ENCODE results near the gene TPM2. TPM values are rescaled to one million over a fixed set of nuclear protein-coding genes. Genes with fewer than 3 reads are reported as not detected.

The TPM2 gene
- total RNA-seq, 8 experiments from 2014 or later = 6.1 to 470 (median 68.3) TPM

- Histone ChIP-seq H3K27ac (no peak overlapping the region), H3K4me1 (replicated peaks in 1 of 2) (no peaks in the 10 kb centered on the region), H3K4me3 (no peak overlapping the region)
- in situ Hi-C loops (cut with MboI; ENCODE audit: low pct_unique_long_range_greater_than_20kb in 2 of 9, low sequenced_read_pairs in 9 of 9, unreplicated experiment in 9 of 9) = no loop called here
- WGBS, 10 experiments = 90 to 100% (median 100%) methylated on average over 2 to 4 of the region's 6 CpGs; no CpG with 5 or more reads in 7 of the 10 experiments
- no peak for ATAC-seq (replicated peaks in 6 of 8)
Measured at GRCh38 chr9:35714123-35714522, 24.4 kb upstream of the TPM2 start.

GRCh38 chr9:35713578-35713977 is 23.9 kb upstream of the TPM2 start:
- Histone ChIP-seq H3K4me1 (replicated peaks in 1 of 2) (no peaks in the 10 kb centered on the region), H3K4me3 (no peak overlapping the region), H3K27ac (no peak overlapping the region)
- no peak for ATAC-seq (replicated peaks in 6 of 8)
- 88 to 100% (median 98%) methylated on average over 2 to 3 of the region's 3 CpGs for WGBS, 10 experiments
- in situ Hi-C loops (cut with MboI; ENCODE audit: low pct_unique_long_range_greater_than_20kb in 2 of 9, low sequenced_read_pairs in 9 of 9, unreplicated experiment in 9 of 9) = no loop called here

GRCh38 chr9:35712762-35713400 is 23.2 kb upstream of the TPM2 start:
- in situ Hi-C loops (cut with MboI; ENCODE audit: low pct_unique_long_range_greater_than_20kb in 2 of 9, low sequenced_read_pairs in 9 of 9, unreplicated experiment in 9 of 9) = no loop called here
- WGBS, 10 experiments = 80 to 93% (median 90%) methylated on average over 2 to 5 of the region's 11 CpGs; no CpG with 5 or more reads in 3 of the 10 experiments
- H3K4me3 ChIP-seq = no peak overlapping the region
- no peaks in the 10 kb centered on the region for H3K4me1 ChIP-seq (replicated peaks in 1 of 2)
- no peak overlapping the region for H3K27ac ChIP-seq
- ATAC-seq (replicated peaks in 6 of 8) = peak in 1 of 8 experiments; percentile 44

- no peaks in the 10 kb centered on the region for H3K4me1 ChIP-seq (replicated peaks in 1 of 2)
- no peak for ATAC-seq (replicated peaks in 6 of 8)
- WGBS, 10 experiments = 53 to 100% (median 94%) methylated on average over 2 to 13 of the region's 21 CpGs
- H3K4me3 ChIP-seq = no peak overlapping the region
- in situ Hi-C loops (cut with MboI; ENCODE audit: low pct_unique_long_range_greater_than_20kb in 2 of 9, low sequenced_read_pairs in 9 of 9, unreplicated experiment in 9 of 9) = no loop called here
- H3K27ac ChIP-seq = no peak overlapping the region
Measured at GRCh38 chr9:35711501-35712428, 22.0 kb upstream of the TPM2 start.

DNA sequence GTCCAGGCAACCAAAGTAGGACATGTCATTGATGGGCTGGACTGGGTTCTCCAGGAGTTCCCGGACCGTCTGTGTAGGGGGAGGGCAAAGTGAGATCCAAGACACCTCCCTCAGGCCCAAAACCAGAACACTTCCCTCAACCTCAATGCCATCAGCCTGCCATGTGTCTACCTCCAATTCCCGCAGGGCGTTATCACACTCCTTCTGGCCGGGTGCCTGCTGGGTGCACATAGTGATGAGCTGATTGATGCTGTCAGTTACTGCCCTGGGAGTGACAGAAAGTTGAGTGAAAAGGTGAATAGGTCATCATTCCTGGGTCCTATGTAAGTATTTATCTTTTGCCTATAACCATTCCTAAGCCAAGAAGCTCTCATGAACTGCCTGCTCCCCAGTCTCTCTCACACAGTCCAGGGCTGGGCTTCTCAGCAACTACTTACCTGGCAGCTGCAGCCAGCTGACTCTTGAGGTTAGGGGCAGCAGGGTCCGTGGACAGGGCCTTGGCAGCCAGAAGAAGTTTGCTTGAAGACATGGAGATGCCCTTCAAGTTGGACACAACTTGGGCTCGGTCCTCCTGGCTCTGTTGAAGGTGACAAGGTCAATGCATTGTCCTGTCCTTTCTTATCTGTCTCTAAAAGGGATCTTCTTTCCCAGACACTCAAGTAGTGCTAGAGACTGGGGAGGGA is 21.2 kb upstream of the TPM2 start:
- no peak for ATAC-seq (replicated peaks in 6 of 8)
- Histone ChIP-seq H3K4me1 (replicated peaks in 1 of 2) (no peaks in the 10 kb centered on the region), H3K4me3 (no peak overlapping the region), H3K27ac (no peak overlapping the region)
- in situ Hi-C loops (cut with MboI; ENCODE audit: low pct_unique_long_range_greater_than_20kb in 2 of 9, low sequenced_read_pairs in 9 of 9, unreplicated experiment in 9 of 9) = no loop called here
- WGBS, 10 experiments = 70 to 100% (median 95%) methylated on average over 1 to 3 of the region's 7 CpGs; no CpG with 5 or more reads in 1 of the 10 experiments

- in situ Hi-C loops (cut with MboI; ENCODE audit: low pct_unique_long_range_greater_than_20kb in 2 of 9, low sequenced_read_pairs in 9 of 9, unreplicated experiment in 9 of 9) = no loop called here
- 67 to 100% (median 92%) methylated on average over 1 to 4 of the region's 4 CpGs; no CpG with 5 or more reads in 7 of the 10 experiments for WGBS, 10 experiments
- no peak overlapping the region for H3K27ac ChIP-seq
- no peak overlapping the region for H3K4me3 ChIP-seq
- no peak for ATAC-seq (replicated peaks in 6 of 8)
- H3K4me1 ChIP-seq (replicated peaks in 1 of 2) = no peaks in the 10 kb centered on the region
Measured at GRCh38 chr9:35708146-35708545, 18.4 kb upstream of the TPM2 start.

DNA sequence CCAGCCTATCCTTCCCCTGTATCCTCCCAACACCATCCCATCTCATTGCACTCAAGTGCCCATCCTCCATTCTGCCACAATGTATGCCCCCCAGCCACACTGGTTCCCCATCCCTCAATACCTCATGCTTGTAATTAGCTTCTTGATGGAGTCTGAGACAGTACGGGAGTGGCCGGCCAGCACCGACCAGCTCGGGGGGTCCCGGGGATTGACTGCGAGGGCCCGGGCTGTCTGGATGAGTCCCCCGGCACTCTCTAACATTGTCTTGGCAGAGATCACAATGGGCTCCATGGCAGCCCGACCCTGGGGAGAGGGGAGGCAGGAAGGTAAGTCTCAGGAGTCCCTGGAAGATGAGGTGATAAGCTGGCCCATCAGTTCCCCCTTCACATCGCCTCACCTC is 17.2 kb upstream of the TPM2 start:
- no peak for ATAC-seq (replicated peaks in 6 of 8)
- Histone ChIP-seq H3K4me1 (replicated peaks in 1 of 2) (no peaks in the 10 kb centered on the region), H3K27ac (no peak overlapping the region), H3K4me3 (no peak overlapping the region)
- in situ Hi-C loops (cut with MboI; ENCODE audit: low pct_unique_long_range_greater_than_20kb in 2 of 9, low sequenced_read_pairs in 9 of 9, unreplicated experiment in 9 of 9) = no loop called here
- 80 to 100% (median 80%) methylated on average over 1 to 10 of the region's 10 CpGs; no CpG with 5 or more reads in 7 of the 10 experiments for WGBS, 10 experiments

GRCh38 chr9:35705836-35706430 is 16.2 kb upstream of the TPM2 start:
- WGBS, 10 experiments = 80 to 100% (median 80%) methylated on average over 1 to 2 of the region's 7 CpGs; no CpG with 5 or more reads in 6 of the 10 experiments
- H3K27ac ChIP-seq = no peak overlapping the region
- in situ Hi-C loops (cut with MboI; ENCODE audit: low pct_unique_long_range_greater_than_20kb in 2 of 9, low sequenced_read_pairs in 9 of 9, unreplicated experiment in 9 of 9) = no loop called here

DNA sequence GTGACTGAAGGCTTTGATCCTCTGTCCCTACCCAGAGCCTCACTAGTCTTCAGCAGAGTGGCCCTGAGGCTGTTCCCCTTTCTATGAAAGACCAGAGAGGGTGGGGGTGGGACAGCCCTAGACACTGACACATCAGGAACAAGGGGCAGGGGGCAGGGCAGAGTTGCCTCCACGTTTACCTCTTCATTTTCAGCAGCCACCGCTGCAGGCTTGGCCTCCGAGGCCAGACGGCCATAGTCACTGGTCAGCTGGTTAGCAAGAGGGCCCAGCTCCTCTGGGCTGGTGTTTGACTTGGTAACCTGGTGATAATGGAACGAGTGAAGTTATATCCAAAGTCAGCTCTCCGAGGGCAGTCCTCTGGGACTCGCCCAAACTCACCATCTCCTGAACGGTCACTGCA is 15.6 kb upstream of the TPM2 start:
- H3K4me1 ChIP-seq (replicated peaks in 1 of 2) = no peaks in the 10 kb centered on the region
- H3K4me3 ChIP-seq = no peak overlapping the region
- in situ Hi-C loops (cut with MboI; ENCODE audit: low pct_unique_long_range_greater_than_20kb in 2 of 9, low sequenced_read_pairs in 9 of 9, unreplicated experiment in 9 of 9) = no loop called here
- WGBS, 10 experiments = 80 to 88% (median 83%) methylated on average over 1 to 3 of the region's 8 CpGs; no CpG with 5 or more reads in 7 of the 10 experiments
- H3K27ac ChIP-seq = no peak overlapping the region
- no peak for ATAC-seq (replicated peaks in 6 of 8)

More at GRCh38 chr9:35705836-35706430, 16.2 kb upstream of the TPM2 start:
- Histone ChIP-seq H3K4me3 (no peak overlapping the region), H3K4me1 (replicated peaks in 1 of 2) (no peaks in the 10 kb centered on the region)
- ATAC-seq (replicated peaks in 6 of 8) = no peak

DNA sequence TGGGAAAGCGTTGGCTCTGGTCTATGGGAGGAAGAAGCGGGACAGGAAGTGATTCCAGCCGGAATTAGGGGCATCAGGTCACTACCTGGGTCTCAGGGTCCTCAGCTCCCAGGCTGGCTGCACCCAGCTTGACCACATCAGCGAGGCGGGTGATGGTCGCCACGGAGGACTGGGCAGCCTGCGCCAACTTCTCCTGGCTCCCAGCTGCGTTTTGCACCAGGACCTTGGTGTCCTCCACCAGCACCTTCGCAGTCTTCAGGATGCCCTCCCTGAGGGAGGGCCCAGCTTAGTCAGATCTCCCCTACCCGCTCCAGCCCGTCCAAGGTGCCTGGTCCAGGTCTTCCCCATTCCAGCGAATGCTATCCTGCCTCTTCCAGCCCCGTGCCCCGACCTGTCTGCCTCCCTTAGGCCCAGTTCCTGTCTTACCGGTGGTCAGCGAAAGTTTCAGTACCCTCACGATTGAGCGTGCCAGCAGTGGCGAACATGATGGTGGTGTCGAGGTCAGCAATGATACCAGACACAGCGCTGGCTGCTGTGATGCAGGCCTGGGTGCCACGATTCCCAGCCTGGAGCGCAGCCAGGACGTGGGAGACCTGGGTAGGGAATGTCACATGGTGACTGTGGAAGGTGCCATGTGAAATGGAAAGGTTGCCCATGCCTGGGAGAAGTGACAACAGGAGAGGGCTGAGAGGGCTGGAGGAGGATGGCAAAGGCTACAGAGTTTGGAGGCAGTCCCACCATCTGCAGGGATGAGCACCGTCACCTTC is 14.4 kb upstream of the TPM2 start:
- WGBS, 10 experiments = 80 to 100% (median 100%) methylated on average over 1 to 17 of the region's 26 CpGs; no CpG with 5 or more reads in 3 of the 10 experiments
- H3K27ac ChIP-seq = no peak overlapping the region
- H3K4me1 ChIP-seq (replicated peaks in 1 of 2) = no peaks in the 10 kb centered on the region
- no peak for ATAC-seq (replicated peaks in 6 of 8)
- in situ Hi-C loops (cut with MboI; ENCODE audit: low pct_unique_long_range_greater_than_20kb in 2 of 9, low sequenced_read_pairs in 9 of 9, unreplicated experiment in 9 of 9) = no loop called here
- H3K4me3 ChIP-seq = no peak overlapping the region

- ATAC-seq (replicated peaks in 6 of 8) = no peak
- in situ Hi-C loops (cut with MboI; ENCODE audit: low pct_unique_long_range_greater_than_20kb in 2 of 9, low sequenced_read_pairs in 9 of 9, unreplicated experiment in 9 of 9) = no loop called here
- Histone ChIP-seq H3K27ac (no peak overlapping the region), H3K4me1 (replicated peaks in 1 of 2) (no peaks in the 10 kb centered on the region), H3K4me3 (no peak overlapping the region)
- WGBS, 10 experiments = 100% methylated on average over 1 to 4 of the region's 7 CpGs; no CpG with 5 or more reads in 4 of the 10 experiments
Measured at GRCh38 chr9:35702696-35703095, 13.0 kb upstream of the TPM2 start.

DNA sequence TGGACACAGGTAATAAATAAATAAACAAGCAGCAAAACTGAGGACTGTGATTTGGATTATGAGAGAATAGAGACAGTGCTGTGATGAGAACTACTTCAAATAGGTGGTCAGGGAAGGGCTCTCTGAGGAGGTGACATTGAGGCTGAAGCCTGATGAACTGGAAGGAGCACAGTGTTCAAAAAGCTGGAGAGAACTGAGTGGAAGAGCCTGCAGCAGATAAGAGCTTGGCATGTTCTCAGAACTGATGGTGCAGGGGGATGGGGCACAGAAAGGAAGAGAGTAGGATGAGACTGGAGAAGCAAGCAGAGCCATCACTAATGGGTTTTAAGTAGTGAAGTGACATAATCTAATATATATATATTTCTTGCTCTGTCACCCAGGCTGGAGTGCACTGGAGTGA is 11.2 kb upstream of the TPM2 start:
- H3K4me3 ChIP-seq = no peak overlapping the region
- H3K4me1 ChIP-seq (replicated peaks in 1 of 2) = no peaks in the 10 kb centered on the region
- in situ Hi-C loops (cut with MboI; ENCODE audit: low pct_unique_long_range_greater_than_20kb in 2 of 9, low sequenced_read_pairs in 9 of 9, unreplicated experiment in 9 of 9) = no loop called here
- no peak for ATAC-seq (replicated peaks in 6 of 8)
- H3K27ac ChIP-seq = no peak overlapping the region

Measured in motor neuron (in vitro differentiated cells).